Right cardiac atrium (tissue), 5 donors: ENCODE data around the gene KNCN. TPM values are rescaled to one million over a fixed set of nuclear protein-coding genes. Genes with fewer than 3 reads are reported as not detected.

ENCODE experiments used
- ATAC-seq, 2 donors: fragments of 200-7000 bp; cut with Tn5 transposase; one replicate each; pipeline versions ENCODE4 v1.8.0 to v1.9.1; 2020; ENCODE audit warnings: moderate library complexity in 2 of 2, mild to moderate bottlenecking in 1 of 2
- DNase-seq, 3 donors: peaks; one replicate each; pipeline ENCODE4 v3.0.0-alpha.2; 2020
- H3K27ac ChIP-seq: one replicate; pipeline ENCODE4 v1.5.1; 2013; ENCODE audit warnings: mild to moderate bottlenecking, low read length, control low read depth, moderate library complexity
- H3K27me3 ChIP-seq: one replicate; pipeline ENCODE4 v1.6.1; 2013; ENCODE audit not compliant: control insufficient read depth, insufficient read depth
- H3K4me1 ChIP-seq: one replicate; pipeline ENCODE4 v1.6.1; 2013; ENCODE audit warnings: low read length; ENCODE audit not compliant: control insufficient read depth, insufficient read depth
- H3K4me3 ChIP-seq: one replicate; pipeline ENCODE4 v1.5.1; 2013; ENCODE audit warnings: low read length, control low read depth
- H3K9me3 ChIP-seq: one replicate; pipeline ENCODE4 v1.6.1; 2013; ENCODE audit warnings: low read length; ENCODE audit not compliant: control insufficient read depth
- WGBS: extraction: QIAGEN DNeasy Blood & Tissue Kit; methylation state at CpG from one replicate; pipeline ENCODE4 v1.1.7; 2013; 5-methylcytosine and 5-hydroxymethylcytosine counted together
- intact Hi-C, 4 donors: fragments of 100-400 bp; cut with DNase I; formaldehyde crosslinking; loops; one replicate each; pipeline versions ENCODE4 v1.11.0 to v1.14.0; 2022 to 2023
- polyA plus RNA-seq: library from polyadenylated mRNA; stranded (reverse); fragments of 200-250 nt; gene quantifications from one replicate; pipeline ENCODE4 v1.2.3, GENCODE V29; 2013
- total RNA-seq, 4 donors: library from RNA; stranded (reverse); fragmentation: NEBNext Ultra II Directional; extraction: Animal tissue kit (Norgen Biotek cat#: 25700); gene quantifications; one replicate each; pipeline ENCODE4 v1.2.1, GENCODE V29; 2021
- donor health status: healthy with polysubstance abuse.
- donor health status: DM: no; HTN: yes; CAD: no.
- donor health status: DM: no; HTN: no; CAD: no.
- donor health status: DM: no; HTN: yes; CAD: no; lungs with severe emphysema.
- donor health status: DM: yes; HTN: yes; CAD: no.

The KNCN gene
- total and polyA plus RNA-seq, 5 donors = not detected

DNA sequence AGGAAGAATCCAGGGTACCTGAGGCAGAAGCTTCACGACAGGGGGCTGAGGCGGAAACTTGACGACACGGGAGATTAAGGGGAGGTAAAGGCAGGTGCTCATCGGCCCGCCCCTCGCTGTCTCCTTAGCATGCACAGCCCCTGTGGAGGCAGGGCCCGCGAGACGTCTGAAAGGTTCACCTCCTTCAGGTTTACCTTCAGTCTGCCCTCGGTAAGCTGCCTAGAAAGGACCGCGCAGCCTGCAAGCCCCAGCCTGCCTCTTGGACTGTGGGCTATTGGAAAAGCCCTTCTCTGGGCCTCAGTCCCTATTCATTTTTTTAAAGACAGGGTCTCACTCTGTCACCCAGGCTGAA, 28.5 kb downstream of the KNCN start:
- DNase-seq (no peak), ATAC-seq (no peak)
- intact Hi-C loops = loop anchor here in 2 of 4 donors (10.0 kb wide), 2 partner anchors 78 to 118 kb away; no protein-coding TSS in a partner anchor
- peaks cover 5% of the 10 kb centered on the region for H3K4me1 ChIP-seq
- H3K9me3 ChIP-seq = no peaks in the 10 kb centered on the region
- H3K27ac ChIP-seq = no peak overlapping the region
- no peak overlapping the region for H3K4me3 ChIP-seq
- no peaks in the 10 kb centered on the region for H3K27me3 ChIP-seq
- 76% methylated on average over 13 of the region's 13 CpGs for WGBS

DNA sequence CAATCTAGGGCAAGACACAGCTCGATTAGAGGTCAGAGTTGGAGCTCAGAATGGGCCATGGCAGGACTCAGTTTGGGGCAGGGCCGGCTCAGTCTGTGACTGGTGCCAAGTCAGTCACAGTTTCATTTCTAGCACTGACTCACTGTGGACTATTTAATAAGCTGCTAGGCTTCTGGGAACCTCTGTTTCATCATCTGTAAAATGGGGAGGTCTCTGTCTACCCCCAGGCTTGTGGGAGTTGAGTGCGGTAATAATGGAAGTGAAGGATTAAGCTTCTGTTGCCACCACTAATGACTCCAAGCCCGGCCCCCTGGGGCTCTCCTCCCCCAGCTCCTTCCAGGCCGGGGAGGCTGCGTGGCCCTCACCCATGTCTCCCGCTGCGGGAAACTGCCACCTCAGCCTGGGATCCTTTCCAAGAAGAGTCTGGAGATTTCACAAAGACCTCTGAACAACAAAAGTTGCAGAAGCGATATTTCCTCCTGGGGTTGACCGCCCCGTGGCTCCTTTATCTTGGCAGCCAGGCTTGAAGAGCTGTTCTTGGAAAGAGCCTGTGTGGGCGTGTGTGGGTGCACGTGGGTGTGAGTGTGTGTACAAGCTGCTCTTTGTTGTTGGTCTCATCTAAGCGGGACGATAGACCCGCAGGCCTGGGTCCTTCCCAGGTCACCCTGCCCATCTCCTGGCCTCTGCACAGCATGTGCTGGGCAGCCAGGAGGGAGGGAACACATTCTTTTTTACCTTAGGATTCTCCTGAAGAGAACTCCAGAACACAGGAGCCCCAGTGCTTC, 29.1 kb downstream of the KNCN start:
- H3K4me1 ChIP-seq = peaks cover 5% of the 10 kb centered on the region
- H3K27me3 ChIP-seq = no peaks in the 10 kb centered on the region
- peak; percentile 67 to 71 for ATAC-seq
- no peaks in the 10 kb centered on the region for H3K9me3 ChIP-seq
- peak; percentile 69 to 78 (median 73) for DNase-seq
- intact Hi-C loops = loop anchor here in 2 of 4 donors (10.0 kb wide), 2 partner anchors 78 to 118 kb away; no protein-coding TSS in a partner anchor
- 13% methylated on average over 16 of the region's 16 CpGs for WGBS
- no peak overlapping the region for H3K27ac ChIP-seq
- no peak overlapping the region for H3K4me3 ChIP-seq

DNA sequence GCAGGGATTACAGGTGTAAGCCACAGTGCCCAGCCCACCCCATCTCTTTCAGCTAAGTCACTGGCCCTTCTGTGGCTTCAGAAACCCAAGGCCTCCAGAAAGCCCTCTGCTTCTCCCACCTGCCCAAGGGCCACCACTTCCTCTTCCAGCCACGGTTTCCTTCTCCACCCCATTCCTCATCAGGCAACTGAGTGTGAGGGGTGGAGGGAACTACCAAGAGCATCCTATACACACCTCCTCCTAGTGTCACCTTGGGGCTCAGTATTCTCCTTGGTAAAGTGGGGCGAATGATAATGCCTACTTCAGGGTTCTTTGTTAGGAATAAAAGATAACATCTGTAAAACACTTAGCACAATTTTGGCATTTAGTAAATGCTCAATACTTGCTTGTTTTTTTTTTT, 30.0 kb downstream of the KNCN start:
- H3K9me3 ChIP-seq = no peaks in the 10 kb centered on the region
- no peak overlapping the region for H3K27ac ChIP-seq
- intact Hi-C loops = loop anchor here in 2 of 4 donors (10.0 kb wide), 2 partner anchors 77 to 117 kb away; no protein-coding TSS in a partner anchor
- H3K4me1 ChIP-seq = peaks cover 5% of the 10 kb centered on the region
- no peaks in the 10 kb centered on the region for H3K27me3 ChIP-seq
- ATAC-seq = no peak
- 77% methylated on average over 2 of the region's 2 CpGs for WGBS
- DNase-seq = no peak
- no peak overlapping the region for H3K4me3 ChIP-seq

GRCh38 chr1:46520063-46520911, 31.2 kb downstream of the KNCN start:
- intact Hi-C loops = loop anchor here in 2 of 4 donors (10.0 kb wide), 2 partner anchors 75 to 115 kb away; no protein-coding TSS in a partner anchor

GRCh38 chr1:46519209-46519608, 32.2 kb downstream of the KNCN start:
- no peak overlapping the region for H3K27ac ChIP-seq
- WGBS = 70% methylated on average over 4 of the region's 4 CpGs
- H3K27me3 ChIP-seq = no peaks in the 10 kb centered on the region
- no peaks in the 10 kb centered on the region for H3K9me3 ChIP-seq
- H3K4me1 ChIP-seq = peaks cover 5% of the 10 kb centered on the region
- DNase-seq (no peak), ATAC-seq (no peak)
- H3K4me3 ChIP-seq = no peak overlapping the region
- intact Hi-C loops = no loop called here

More at GRCh38 chr1:46520063-46520911, 31.2 kb downstream of the KNCN start:
- no peak overlapping the region for H3K27ac ChIP-seq
- no peaks in the 10 kb centered on the region for H3K9me3 ChIP-seq
- peaks cover 5% of the 10 kb centered on the region for H3K4me1 ChIP-seq
- ATAC-seq = peak in 1 of 2 donors; percentile 32
- H3K4me3 ChIP-seq = no peak overlapping the region
- peak in 1 of 3 donors; percentile 40 for DNase-seq
- WGBS = 42% methylated on average over 15 of the region's 15 CpGs
- no peaks in the 10 kb centered on the region for H3K27me3 ChIP-seq

DNA sequence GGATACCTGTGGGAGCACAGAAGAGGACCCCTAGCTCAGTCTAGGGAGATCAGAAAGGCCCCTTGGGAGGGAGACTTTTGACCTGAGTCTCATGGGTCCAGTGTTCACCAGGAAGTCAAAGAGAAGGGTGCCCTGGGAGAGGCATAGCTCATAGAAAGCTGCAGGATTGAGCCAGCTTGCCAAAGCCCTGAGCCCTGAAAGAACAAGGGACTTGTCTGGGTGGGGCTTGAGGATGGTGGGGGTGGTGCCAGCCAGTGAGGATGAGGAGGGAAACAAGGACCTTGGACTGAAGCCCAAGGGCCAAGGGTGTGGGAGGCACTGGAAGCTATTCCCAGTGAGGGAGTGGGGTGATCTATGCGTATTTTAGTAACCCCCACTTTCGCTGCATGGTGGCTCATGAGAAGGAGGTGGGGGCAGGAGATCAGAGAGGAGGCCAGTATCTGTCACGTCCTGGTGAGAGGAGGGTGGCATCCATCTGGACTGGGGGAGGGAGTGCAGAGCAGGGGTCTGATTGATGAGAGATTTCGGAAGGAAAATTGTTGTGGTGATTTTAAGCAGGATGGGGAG, 33.4 kb downstream of the KNCN start:
- Histone ChIP-seq H3K27ac (no peak overlapping the region), H3K4me3 (no peak overlapping the region), H3K27me3 (no peaks in the 10 kb centered on the region), H3K4me1 (peaks cover 5% of the 10 kb centered on the region), H3K9me3 (no peaks in the 10 kb centered on the region)
- intact Hi-C loops = no loop called here
- DNase-seq = no peak
- no peak for ATAC-seq
- WGBS = 56% methylated on average over 4 of the region's 4 CpGs

- H3K27me3 ChIP-seq = no peaks in the 10 kb centered on the region
- no peak overlapping the region for H3K4me3 ChIP-seq
- ATAC-seq (no peak), DNase-seq (no peak)
- H3K9me3 ChIP-seq = no peaks in the 10 kb centered on the region
- 21% methylated on average over 10 of the region's 10 CpGs for WGBS
- intact Hi-C loops = no loop called here
- H3K4me1 ChIP-seq = no peaks in the 10 kb centered on the region
- no peak overlapping the region for H3K27ac ChIP-seq
Observed at GRCh38 chr1:46517010-46517600, 34.3 kb downstream of the KNCN start.

DNA sequence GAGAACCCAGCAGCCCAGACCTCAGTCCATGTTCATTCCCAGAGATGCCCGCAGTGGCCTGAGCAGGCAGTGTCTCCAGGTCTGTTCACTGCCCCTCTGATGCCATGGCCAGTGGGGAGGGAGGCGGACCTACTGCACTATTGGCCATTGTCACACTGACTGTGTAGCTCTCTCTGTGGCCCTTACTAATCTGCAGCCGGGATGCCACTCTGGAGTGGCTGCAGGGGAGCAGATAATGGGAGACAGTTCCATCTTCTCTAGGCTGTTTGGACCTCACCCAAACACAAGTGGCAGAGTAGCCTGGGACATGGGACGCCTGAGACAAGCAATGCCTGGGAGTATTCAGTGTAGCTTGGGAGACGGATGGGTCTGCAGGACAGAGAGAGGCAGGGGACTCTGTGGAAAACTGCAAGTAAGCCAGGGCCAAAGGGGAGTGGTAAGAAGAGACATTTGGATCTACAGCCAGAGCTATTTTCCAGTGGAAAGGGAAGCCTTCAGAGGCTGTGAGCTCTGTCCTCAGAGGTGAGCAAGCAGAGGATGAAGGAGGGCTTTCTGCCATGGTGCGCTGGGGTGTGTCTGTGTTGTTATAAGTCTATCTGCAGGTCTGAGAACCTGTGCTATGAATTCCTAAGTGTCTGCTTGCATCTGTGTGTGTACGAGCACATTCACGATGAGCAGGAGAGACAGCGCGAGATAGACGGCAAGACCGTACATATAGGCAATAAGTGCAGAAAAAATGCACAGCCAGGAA, 35.1 kb downstream of the KNCN start:
- Histone ChIP-seq H3K27ac (no peak overlapping the region), H3K27me3 (no peaks in the 10 kb centered on the region), H3K9me3 (no peaks in the 10 kb centered on the region), H3K4me3 (no peak overlapping the region), H3K4me1 (no peaks in the 10 kb centered on the region)
- intact Hi-C loops = no loop called here
- WGBS = 51% methylated on average over 12 of the region's 12 CpGs
- no peak for DNase-seq
- ATAC-seq = no peak

DNA sequence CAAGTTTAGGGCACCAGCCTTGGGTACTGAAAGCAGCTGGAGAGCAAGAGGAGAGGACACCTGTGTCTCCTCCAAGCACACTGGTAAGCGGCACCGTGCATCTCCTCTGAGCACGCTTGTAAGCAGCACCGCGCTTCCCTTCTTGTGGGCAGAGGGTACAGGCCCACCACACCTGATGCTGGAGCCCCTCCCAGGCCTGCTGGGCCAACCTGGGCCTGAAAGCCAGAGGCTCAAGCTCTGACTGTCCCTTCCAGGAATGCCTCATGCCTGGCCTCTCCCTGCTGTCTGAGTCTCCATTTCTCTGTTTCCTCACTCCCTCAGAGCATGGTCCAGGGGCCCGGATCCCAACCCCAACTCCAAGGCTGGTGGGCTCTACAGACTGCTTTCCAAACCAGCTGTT, 35.9 kb downstream of the KNCN start:
- WGBS = 90% methylated on average over 6 of the region's 6 CpGs
- intact Hi-C loops = no loop called here
- DNase-seq = no peak

GRCh38 chr1:46513536-46513935, 37.9 kb downstream of the KNCN start:
- no peak for ATAC-seq
- H3K27ac ChIP-seq = no peak overlapping the region
- intact Hi-C loops = no loop called here
- no peak overlapping the region for H3K4me3 ChIP-seq
- no peak for DNase-seq
- no peaks in the 10 kb centered on the region for H3K9me3 ChIP-seq
- no peaks in the 10 kb centered on the region for H3K4me1 ChIP-seq
- H3K27me3 ChIP-seq = no peaks in the 10 kb centered on the region
- WGBS = 69% methylated on average over 5 of the region's 5 CpGs

More for the DNA sequence above, 35.9 kb downstream of the KNCN start:
- ATAC-seq = no peak
- H3K27ac ChIP-seq = no peak overlapping the region
- no peaks in the 10 kb centered on the region for H3K4me1 ChIP-seq
- H3K27me3 ChIP-seq = no peaks in the 10 kb centered on the region
- H3K4me3 ChIP-seq = no peak overlapping the region
- H3K9me3 ChIP-seq = no peaks in the 10 kb centered on the region
